Activated CD4-positive, alpha-beta T cell treated with anti-CD3 and anti-CD28 coated beads, Interleukin-2, amount 50 U/mL, for 16 hours (primary cell): ENCODE data around the gene CDC6.
A peak's percentile ranks its signal among the peaks of the same experiment; 100 is the strongest.
"Not testable (repeated sequence)": the region's sequence is repeated elsewhere in the genome, so short reads cannot be mapped to it uniquely, and the experiment has no call there.

Experiments
- DNase-seq: peaks from one replicate; pipeline ENCODE4 v3.0.0-alpha.2; 2020

The CDC6 gene

DNA sequence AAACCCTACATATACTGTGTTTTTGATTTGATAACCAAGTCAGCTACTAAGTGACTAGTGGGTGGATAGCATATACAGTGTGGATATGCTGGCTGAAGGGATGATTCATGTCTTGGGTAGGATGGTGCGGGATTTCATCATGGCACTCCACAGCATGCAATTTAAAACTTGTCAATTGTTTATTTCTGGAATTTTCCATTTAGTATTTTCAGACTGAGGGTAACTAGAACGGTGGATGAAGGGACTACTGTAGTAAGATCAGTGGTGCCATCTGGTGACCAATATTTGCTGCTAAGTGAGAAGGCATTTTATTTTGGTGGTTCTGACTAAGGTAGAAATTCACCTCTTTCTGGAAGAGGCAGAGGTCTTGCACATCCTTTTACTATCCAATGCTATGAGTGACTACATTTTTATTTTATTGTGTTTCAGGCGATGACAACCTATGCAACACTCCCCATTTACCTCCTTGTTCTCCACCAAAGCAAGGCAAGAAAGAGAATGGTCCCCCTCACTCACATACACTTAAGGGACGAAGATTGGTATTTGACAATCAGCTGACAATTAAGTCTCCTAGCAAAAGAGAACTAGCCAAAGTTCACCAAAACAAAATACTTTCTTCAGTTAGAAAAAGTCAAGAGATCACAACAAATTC, 3.1 kb downstream of the CDC6 start:
- DNase-seq = peak; percentile 66

GRCh38 chr17:40291281-40291664, 3.6 kb downstream of the CDC6 start:
- DNase-seq = peak; percentile 34

- DNase-seq = no peak
Measured at GRCh38 chr17:40293363-40293762, 5.7 kb downstream of the CDC6 start.

DNA sequence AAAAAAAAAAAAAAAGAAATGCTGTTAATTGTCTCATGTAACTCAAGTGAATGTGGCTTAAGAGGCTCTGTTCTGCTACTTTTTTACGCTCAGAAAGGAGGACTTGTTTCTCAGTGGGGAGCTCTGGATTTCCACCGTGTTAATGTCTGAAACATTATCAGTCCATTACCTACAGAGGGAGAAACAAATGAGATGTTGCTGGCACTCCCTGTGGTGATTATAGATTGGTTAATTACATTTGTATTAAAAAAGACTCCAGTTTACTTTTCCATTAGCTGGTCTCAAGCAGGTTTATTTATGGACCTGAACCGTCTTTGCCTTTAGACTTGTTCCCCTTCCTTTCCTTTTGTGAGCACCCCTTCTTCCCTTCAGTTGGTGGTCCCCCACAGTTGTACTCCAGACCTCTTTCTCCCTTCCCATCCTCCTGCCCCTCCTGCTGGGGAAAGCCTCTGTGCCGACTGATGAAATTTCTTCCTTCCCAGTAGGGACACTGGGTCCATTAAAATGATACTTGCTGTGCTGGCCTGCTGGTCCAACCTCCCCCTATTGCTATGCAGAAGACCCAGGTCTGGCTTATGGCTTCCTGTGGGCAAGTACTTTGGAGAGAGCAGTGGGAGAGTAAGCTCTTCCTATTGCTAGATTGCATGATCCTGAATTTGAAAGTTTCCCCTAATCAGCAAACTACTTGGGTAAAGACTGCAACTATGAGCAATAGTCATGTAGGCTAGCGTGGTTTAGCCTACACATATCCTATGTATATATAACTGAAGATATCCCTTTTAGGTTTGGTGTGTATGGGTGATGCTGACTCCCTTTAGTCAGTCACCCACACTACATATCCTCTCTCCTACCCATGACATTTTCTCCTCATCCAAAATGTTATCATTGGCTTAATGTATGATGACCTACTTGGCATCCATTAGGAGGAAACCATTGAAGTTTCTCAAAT, 8.1 kb downstream of the CDC6 start:
- DNase-seq = no peak

DNA sequence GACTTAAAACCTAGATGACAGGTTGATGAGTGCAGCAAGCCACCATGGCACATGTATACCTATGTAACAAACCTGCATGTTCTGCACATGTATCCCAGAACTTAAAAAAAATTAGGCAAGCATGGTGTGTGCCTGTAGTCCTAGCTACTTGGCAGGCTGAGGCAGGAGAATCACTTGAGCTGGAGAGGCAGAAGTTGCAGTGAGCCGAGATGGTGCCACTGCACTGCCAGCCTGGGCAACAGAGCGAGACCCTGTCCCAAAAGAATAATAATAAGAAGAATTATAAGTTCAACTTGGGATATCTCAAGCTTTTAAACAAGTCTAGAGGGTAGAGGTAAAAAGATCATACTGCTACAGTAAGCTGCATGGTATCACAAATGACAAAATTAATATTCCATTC, 9.8 kb downstream of the CDC6 start:
- DNase-seq = no peak

- no peak for DNase-seq
Measured at GRCh38 chr17:40298726-40299125, 11.0 kb downstream of the CDC6 start.

- not testable (repeated sequence) for DNase-seq
Measured at GRCh38 chr17:40299159-40299757, 11.6 kb downstream of the CDC6 start.

DNA sequence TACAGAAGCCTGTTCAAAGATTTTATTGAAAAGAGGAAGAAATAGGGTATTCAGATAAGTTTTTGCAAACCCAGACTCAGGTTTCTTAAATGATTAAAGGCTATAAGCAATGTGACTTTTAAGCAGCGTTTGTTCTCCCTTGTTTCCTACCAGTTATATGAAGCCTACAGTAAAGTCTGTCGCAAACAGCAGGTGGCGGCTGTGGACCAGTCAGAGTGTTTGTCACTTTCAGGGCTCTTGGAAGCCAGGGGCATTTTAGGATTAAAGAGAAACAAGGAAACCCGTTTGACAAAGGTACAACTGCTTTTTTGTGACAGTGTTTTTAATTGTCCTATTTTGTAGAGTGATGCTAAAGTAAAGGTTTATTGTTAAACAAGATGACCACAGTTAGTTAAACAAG, 13.6 kb downstream of the CDC6 start:
- DNase-seq = no peak

GRCh38 chr17:40303009-40303657, 15.5 kb downstream of the CDC6 start:
- DNase-seq = no peak

GRCh38 chr17:40303708-40304551, 16.3 kb downstream of the CDC6 start:
- DNase-seq = no peak

- not testable (repeated sequence) for DNase-seq
Measured at GRCh38 chr17:40304552-40304863, 16.8 kb downstream of the CDC6 start.

DNA sequence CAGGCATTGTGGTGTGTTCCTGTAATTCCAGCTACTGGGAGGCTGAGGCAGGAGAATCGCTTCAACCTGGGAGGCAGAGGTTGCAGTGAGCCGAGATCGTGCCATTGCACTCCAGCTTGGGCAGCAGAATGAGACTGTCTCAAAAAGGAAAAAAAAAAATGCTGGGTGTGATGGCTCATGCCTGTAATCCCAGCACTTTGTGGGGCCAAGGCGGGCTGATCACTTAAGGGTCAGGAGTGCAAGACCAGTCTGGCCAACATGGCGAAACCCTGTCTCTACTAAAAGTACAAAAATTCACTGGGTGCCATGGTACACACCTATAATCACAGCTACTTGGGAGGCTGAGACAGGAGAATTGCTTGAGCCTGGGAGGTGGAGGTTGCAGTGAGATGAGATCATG, 17.2 kb downstream of the CDC6 start:
- not testable (repeated sequence) for DNase-seq

DNA sequence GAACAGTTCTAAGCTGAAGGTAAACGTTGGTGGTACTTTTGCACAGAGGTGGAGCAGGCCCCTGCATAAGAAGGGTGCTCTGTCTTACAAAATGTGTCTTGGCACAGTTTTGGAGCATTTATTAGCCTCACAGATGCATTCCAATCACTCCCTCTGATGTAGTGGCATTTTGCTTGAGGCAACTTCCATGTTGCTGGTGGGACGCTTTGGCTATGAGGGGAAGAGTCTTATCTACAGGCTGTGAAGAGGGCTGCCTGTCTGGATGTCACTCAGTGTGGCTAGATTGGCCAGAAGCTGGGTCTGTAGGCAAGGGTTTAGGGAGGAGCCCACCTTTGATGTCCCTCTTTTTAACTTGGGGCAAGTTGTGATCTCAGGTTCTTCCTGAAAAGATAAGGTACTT, 18.7 kb downstream of the CDC6 start:
- DNase-seq = no peak

DNA sequence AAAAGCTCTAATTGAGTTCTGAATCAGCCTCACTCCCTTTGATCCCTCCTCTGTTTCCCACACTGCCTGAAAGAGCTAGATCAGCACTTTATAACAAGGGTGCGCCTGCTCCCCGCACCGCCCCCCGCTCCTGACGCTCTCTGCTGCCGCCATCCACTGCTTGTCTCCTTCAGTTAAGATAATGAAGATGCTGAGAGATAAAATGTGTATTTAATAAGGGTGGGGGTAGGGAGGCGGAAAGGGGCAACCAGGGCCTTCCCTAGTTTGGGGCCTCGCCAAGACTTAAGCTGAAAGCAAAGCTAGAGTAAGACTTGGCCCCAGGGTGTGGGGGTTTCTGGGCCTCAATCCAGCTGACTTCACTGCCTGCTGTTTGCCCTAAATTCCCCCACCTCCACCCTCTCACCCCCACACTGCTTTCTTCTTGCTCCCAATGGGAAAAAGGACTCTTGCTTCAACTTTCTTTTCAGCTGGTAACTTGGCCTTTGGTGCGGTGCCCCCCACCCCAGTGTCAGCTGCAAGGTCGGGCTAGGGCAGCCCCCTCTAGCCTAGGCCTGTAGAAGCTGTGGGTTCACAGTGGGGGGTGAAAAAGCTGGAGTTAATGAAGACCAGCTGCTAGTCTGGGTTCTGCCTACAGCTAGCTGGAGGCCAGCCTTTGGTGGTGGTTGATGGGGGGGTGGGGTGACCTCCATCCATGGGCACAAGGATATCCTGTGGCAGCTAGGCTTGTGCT, 19.5 kb downstream of the CDC6 start:
- no peak for DNase-seq

DNA sequence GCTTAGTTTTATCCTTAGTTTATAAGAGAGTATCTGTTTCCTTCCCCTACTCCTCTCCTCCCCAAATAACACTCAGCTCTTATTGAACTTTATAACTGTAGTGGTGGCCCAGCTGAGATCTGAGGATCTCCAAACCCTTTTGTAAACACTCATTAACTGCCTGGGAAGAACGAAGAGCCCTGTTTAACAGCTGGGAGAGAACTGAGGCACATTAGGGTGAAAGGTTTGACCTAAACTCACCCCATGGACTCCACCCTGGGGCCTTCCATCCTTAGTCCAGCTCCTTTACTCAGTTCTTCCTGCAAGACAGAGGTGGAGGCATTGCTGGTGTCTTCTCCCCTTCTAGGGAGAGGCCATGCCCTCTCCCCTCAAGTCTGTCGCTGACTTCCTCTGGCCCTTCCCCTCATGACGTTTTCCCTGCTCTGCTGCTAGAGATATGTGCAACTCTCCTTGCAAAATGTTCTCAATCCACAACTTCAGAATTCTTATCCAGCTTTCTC, 20.1 kb downstream of the CDC6 start:
- no peak for DNase-seq

- DNase-seq = no peak
Measured at GRCh38 chr17:40309031-40309948, 21.6 kb downstream of the CDC6 start, which contains the start of gene RARA. RARA (plus strand) TSS chr17:40309180; CDS start chr17:40331219, 22,039 bp downstream.

DNA sequence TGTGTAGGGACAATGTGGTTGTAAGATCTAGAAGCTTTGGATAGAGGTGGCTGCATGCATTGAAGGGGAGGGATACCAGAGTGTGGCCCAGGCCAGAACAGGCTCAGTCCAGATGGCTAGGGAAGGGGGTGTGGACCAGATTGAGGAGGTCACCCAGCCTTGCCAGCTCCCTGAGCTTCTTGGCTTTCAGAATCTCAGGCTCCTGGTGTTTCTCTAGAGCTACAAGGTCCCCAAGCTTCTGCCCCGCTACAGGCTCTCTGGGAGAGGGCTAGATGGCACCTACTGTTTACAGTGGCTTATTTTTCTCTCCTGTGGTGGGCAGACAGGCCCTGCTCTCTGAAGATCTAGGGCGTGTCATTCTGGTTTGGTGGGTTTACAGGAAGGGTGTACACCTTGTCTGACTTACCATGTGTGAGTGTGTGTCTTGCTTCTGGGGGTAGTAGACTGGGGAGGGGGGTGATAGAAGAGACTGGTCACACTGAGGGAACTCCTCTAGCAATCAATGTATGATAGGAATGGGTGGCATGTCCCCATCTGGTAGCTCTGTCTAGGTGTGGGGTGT, 22.4 kb downstream of the CDC6 start:
- no peak for DNase-seq

DNA sequence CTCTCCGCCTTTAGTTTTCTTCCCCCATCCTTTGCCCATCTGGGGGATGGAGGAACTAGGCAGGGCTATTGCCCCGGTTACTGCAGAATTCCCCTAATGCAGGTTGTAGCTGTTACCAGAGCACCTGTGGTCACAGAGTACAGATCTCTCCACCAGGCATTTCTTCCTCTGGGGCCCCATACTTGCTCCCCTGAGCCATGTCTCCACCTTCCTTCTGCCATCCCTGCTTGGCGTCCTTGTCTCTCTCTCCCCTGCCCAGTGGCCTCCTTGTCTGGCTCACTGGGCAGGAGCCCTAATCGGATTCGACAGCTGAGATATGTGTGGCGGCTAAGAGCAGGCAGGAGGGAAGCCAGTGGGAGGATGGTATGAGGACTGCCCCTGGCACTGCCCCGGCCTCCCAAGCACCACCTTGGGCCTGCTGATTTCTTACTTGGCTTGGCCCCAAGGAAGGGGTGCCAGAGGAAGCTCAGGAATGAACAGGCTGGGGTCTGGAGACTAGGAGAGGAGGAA, 23.3 kb downstream of the CDC6 start:
- DNase-seq = no peak

- DNase-seq = no peak
Measured at GRCh38 chr17:40311575-40311974, 23.9 kb downstream of the CDC6 start.
